ENCODE measurements around the gene ZBTB44. TPM values are rescaled to one million over a fixed set of nuclear protein-coding genes. Genes with fewer than 3 reads are reported as not detected.
"Not testable (repeated sequence)": the region's sequence is repeated elsewhere in the genome, so short reads cannot be mapped to it uniquely, and the experiment has no call there.

Gene ZBTB44
- total RNA-seq, 1 donor from 2014 or later = 70.7 TPM

GRCh38 chr11:130301002-130301401 is 13.7 kb downstream of the ZBTB44 start:
- Histone ChIP-seq H3K36me3 (no peaks in the 10 kb centered on the region), H3K9me3 (no peaks in the 10 kb centered on the region), H3K27ac (no peak overlapping the region), H3K4me1 (no peaks in the 10 kb centered on the region), H3K4me3 (no peak overlapping the region), H3K27me3 (no peaks in the 10 kb centered on the region)
- no peak for TF ChIP-seq POLR2AphosphoS5 (IDR thresholded peaks at IDR 0.05; ENCODE audit: insufficient read depth in 1 of 2, low read depth in 1 of 2)
- no peak for TF ChIP-seq CTCF (IDR thresholded peaks at IDR 0.05)
- no peak for DNase-seq (ENCODE audit: extremely low spot score in 2 of 2)
- intact Hi-C loops (cut with DNase I) = no loop called here

GRCh38 chr11:130300567-130300966 is 14.2 kb downstream of the ZBTB44 start:
- no peak for TF ChIP-seq POLR2AphosphoS5 (IDR thresholded peaks at IDR 0.05; ENCODE audit: insufficient read depth in 1 of 2, low read depth in 1 of 2)
- TF ChIP-seq CTCF (IDR thresholded peaks at IDR 0.05) = no peak
- no peak for TF ChIP-seq POLR2A (IDR thresholded peaks at IDR 0.05)
- Histone ChIP-seq H3K4me3 (no peak overlapping the region), H3K36me3 (no peaks in the 10 kb centered on the region), H3K9me3 (no peaks in the 10 kb centered on the region), H3K4me1 (no peaks in the 10 kb centered on the region), H3K27me3 (no peaks in the 10 kb centered on the region), H3K27ac (no peak overlapping the region)
- no peak for DNase-seq (ENCODE audit: extremely low spot score in 2 of 2)
- intact Hi-C loops (cut with DNase I) = no loop called here

GRCh38 chr11:130299978-130300377 is 14.7 kb downstream of the ZBTB44 start:
- no peak for DNase-seq (ENCODE audit: extremely low spot score in 2 of 2)
- H3K36me3 ChIP-seq = no peaks in the 10 kb centered on the region
- no peaks in the 10 kb centered on the region for H3K27me3 ChIP-seq
- TF ChIP-seq POLR2A (IDR thresholded peaks at IDR 0.05) (no peak), CTCF (IDR thresholded peaks at IDR 0.05) (no peak), POLR2AphosphoS5 (IDR thresholded peaks at IDR 0.05; ENCODE audit: insufficient read depth in 1 of 2, low read depth in 1 of 2) (no peak)
- intact Hi-C loops (cut with DNase I) = no loop called here
- no peaks in the 10 kb centered on the region for H3K9me3 ChIP-seq
- H3K4me1 ChIP-seq = no peaks in the 10 kb centered on the region
- no peak overlapping the region for H3K27ac ChIP-seq
- no peak overlapping the region for H3K4me3 ChIP-seq

- TF ChIP-seq POLR2A (IDR thresholded peaks at IDR 0.05) = no peak
- no peak for TF ChIP-seq POLR2AphosphoS5 (IDR thresholded peaks at IDR 0.05; ENCODE audit: insufficient read depth in 1 of 2, low read depth in 1 of 2)
- no peak for TF ChIP-seq CTCF (IDR thresholded peaks at IDR 0.05)
- DNase-seq (ENCODE audit: extremely low spot score in 2 of 2) = no peak
- intact Hi-C loops (cut with DNase I) = no loop called here
- Histone ChIP-seq H3K27ac (no peak overlapping the region), H3K27me3 (no peaks in the 10 kb centered on the region), H3K4me1 (peaks cover 9% of the 10 kb centered on the region), H3K9me3 (no peaks in the 10 kb centered on the region), H3K4me3 (no peak overlapping the region), H3K36me3 (no peaks in the 10 kb centered on the region)
Observed at GRCh38 chr11:130295657-130296056, 19.1 kb downstream of the ZBTB44 start.

GRCh38 chr11:130282111-130282510 is 32.6 kb downstream of the ZBTB44 start:
- no peaks in the 10 kb centered on the region for H3K36me3 ChIP-seq
- no peaks in the 10 kb centered on the region for H3K4me1 ChIP-seq
- H3K9me3 ChIP-seq = no peaks in the 10 kb centered on the region
- intact Hi-C loops (cut with DNase I) = no loop called here
- H3K27ac ChIP-seq = no peak overlapping the region
- H3K4me3 ChIP-seq = no peak overlapping the region
- H3K27me3 ChIP-seq = no peaks in the 10 kb centered on the region
- no peak for DNase-seq (ENCODE audit: extremely low spot score in 2 of 2)
- TF ChIP-seq POLR2AphosphoS5 (IDR thresholded peaks at IDR 0.05; ENCODE audit: insufficient read depth in 1 of 2, low read depth in 1 of 2) (no peak), POLR2A (IDR thresholded peaks at IDR 0.05) (no peak)

- H3K36me3 ChIP-seq; H3K27ac ChIP-seq; H3K4me3 ChIP-seq; H3K27me3 ChIP-seq; DNase-seq (ENCODE audit: extremely low spot score in 2 of 2); intact Hi-C loops (cut with DNase I); H3K9me3 ChIP-seq; H3K4me1 ChIP-seq: not testable (repeated sequence)
Observed at GRCh38 chr11:130281341-130281740, 33.4 kb downstream of the ZBTB44 start.
